ENCODE data around the gene DNAJA3. TPM values are rescaled to one million over a fixed set of nuclear protein-coding genes. Genes with fewer than 3 reads are reported as not detected.

Gene DNAJA3
- total and polyA plus RNA-seq, 4 donors: 24.8 to 38.5 (median 35.5) TPM

- no peaks in the 10 kb centered on the region for H3K27me3 ChIP-seq (ENCODE audit: control insufficient read depth in 3 of 3, insufficient read depth in 3 of 3, low read length in 2 of 3)
- DNase-seq (no peak), ATAC-seq (ENCODE audit: insufficient read depth, low FRiP score) (no peak)
- H3K9ac ChIP-seq (ENCODE audit: insufficient read depth in 1 of 2, low read length in 2 of 2): no peak overlapping the region
- H3K4me1 ChIP-seq (ENCODE audit: control insufficient read depth in 5 of 5, insufficient read depth in 5 of 5, low read length in 5 of 5): peaks cover 0 to 27% (median 15%) of the 10 kb centered on the region in 5 donors
- no peak overlapping the region for H3K4me3 ChIP-seq
- 76 to 86% methylated on average over 26 of the region's 26 CpGs for WGBS, 2 donors
- peaks cover 0 to 53% (median 7%) of the 10 kb centered on the region in 4 donors for H3K36me3 ChIP-seq (ENCODE audit: control insufficient read depth in 4 of 4, insufficient read depth in 4 of 4, low read length in 4 of 4)
- TF ChIP-seq CTCF (IDR thresholded peaks at IDR 0.05; ENCODE audit: control extremely low read depth, extremely low read depth): no peak
- no peak overlapping the region for H3K27ac ChIP-seq (ENCODE audit: low read depth in 1 of 2, low read length in 1 of 2)
- no peaks in the 10 kb centered on the region for H3K9me3 ChIP-seq (ENCODE audit: control insufficient read depth in 4 of 4, insufficient read depth in 3 of 4, low read length in 3 of 4)
Measured at GRCh38 chr16:4380119-4381063, 45.3 kb upstream of the DNAJA3 start.

GRCh38 chr16:4381072-4381934 lies 44.4 kb upstream of the DNAJA3 start:
- Histone ChIP-seq H3K27ac (ENCODE audit: low read depth in 1 of 2, low read length in 1 of 2) (no peak overlapping the region), H3K9me3 (ENCODE audit: control insufficient read depth in 4 of 4, insufficient read depth in 3 of 4, low read length in 3 of 4) (no peaks in the 10 kb centered on the region), H3K27me3 (ENCODE audit: control insufficient read depth in 3 of 3, insufficient read depth in 3 of 3, low read length in 2 of 3) (no peaks in the 10 kb centered on the region), H3K9ac (ENCODE audit: insufficient read depth in 1 of 2, low read length in 2 of 2) (no peak overlapping the region), H3K4me1 (ENCODE audit: control insufficient read depth in 5 of 5, insufficient read depth in 5 of 5, low read length in 5 of 5) (peaks cover 0 to 18% (median 7%) of the 10 kb centered on the region in 5 donors), H3K4me3 (no peak overlapping the region), H3K36me3 (ENCODE audit: control insufficient read depth in 4 of 4, insufficient read depth in 4 of 4, low read length in 4 of 4) (peaks cover 0 to 53% (median 7%) of the 10 kb centered on the region in 4 donors)
- ATAC-seq (ENCODE audit: insufficient read depth, low FRiP score): no peak
- no peak for TF ChIP-seq CTCF (IDR thresholded peaks at IDR 0.05; ENCODE audit: control extremely low read depth, extremely low read depth)
- DNase-seq: no peak
- WGBS, 2 donors: 91 to 94% methylated on average over 59 of the region's 59 CpGs

- no peak for TF ChIP-seq CTCF (IDR thresholded peaks at IDR 0.05; ENCODE audit: control extremely low read depth, extremely low read depth)
- H3K27ac ChIP-seq (ENCODE audit: low read depth in 1 of 2, low read length in 1 of 2): no peak overlapping the region
- no peak overlapping the region for H3K9ac ChIP-seq (ENCODE audit: insufficient read depth in 1 of 2, low read length in 2 of 2)
- WGBS, 2 donors: 94% methylated on average over 47 to 55 of the region's 55 CpGs
- peaks cover 0 to 56% (median 7%) of the 10 kb centered on the region in 4 donors for H3K36me3 ChIP-seq (ENCODE audit: control insufficient read depth in 4 of 4, insufficient read depth in 4 of 4, low read length in 4 of 4)
- no peaks in the 10 kb centered on the region for H3K27me3 ChIP-seq (ENCODE audit: control insufficient read depth in 3 of 3, insufficient read depth in 3 of 3, low read length in 2 of 3)
- ATAC-seq (ENCODE audit: insufficient read depth, low FRiP score): no peak
- peaks cover 0 to 10% (median 0%) of the 10 kb centered on the region in 5 donors for H3K4me1 ChIP-seq (ENCODE audit: control insufficient read depth in 5 of 5, insufficient read depth in 5 of 5, low read length in 5 of 5)
- H3K9me3 ChIP-seq (ENCODE audit: control insufficient read depth in 4 of 4, insufficient read depth in 3 of 4, low read length in 3 of 4): no peaks in the 10 kb centered on the region
- no peak overlapping the region for H3K4me3 ChIP-seq
- no peak for DNase-seq
Measured at GRCh38 chr16:4381935-4382794, 43.5 kb upstream of the DNAJA3 start.

Data from lung (tissue), 12 donors.